Transverse colon (tissue), 4 donors: ENCODE measurements around the gene ADORA3.

Experiments used
- EP300 ChIP-seq: sonication (generic); formaldehyde crosslinking; IDR thresholded peaks from one replicate; pipeline ENCODE4 v1.6.1; 2017; ENCODE audit warnings: antibody characterized with exemption, low read depth
- POLR2A ChIP-seq: fragments of 450-650 bp; IDR thresholded peaks from one replicate; pipeline ENCODE4 v1.6.1; 2016; ENCODE audit warnings: antibody characterized with exemption, mild to moderate bottlenecking, moderate library complexity
- POLR2AphosphoS5 ChIP-seq, 3 donors: sonication (generic); formaldehyde crosslinking; IDR thresholded peaks; one replicate each; pipeline ENCODE4 v1.6.1; 2016; ENCODE audit warnings: antibody characterized with exemption in 3 of 3
- TF ChIP-seq, protein P1 (sequence below), 5 experiments: fragments of 200-600 bp in 3 of 5; fragments of 450-650 bp in 2 of 5; sonication (generic) in 3 of 5; IDR thresholded peaks; 1 replicate in 2 of 5; 2 replicates in 3 of 5; pipeline ENCODE4 v1.5.1; 2016 to 2017; ENCODE audit warnings: antibody characterized with exemption in 5 of 5, inconsistent platforms in 3 of 5, mild to moderate bottlenecking in 2 of 5, moderate library complexity in 1 of 5

DNA sequence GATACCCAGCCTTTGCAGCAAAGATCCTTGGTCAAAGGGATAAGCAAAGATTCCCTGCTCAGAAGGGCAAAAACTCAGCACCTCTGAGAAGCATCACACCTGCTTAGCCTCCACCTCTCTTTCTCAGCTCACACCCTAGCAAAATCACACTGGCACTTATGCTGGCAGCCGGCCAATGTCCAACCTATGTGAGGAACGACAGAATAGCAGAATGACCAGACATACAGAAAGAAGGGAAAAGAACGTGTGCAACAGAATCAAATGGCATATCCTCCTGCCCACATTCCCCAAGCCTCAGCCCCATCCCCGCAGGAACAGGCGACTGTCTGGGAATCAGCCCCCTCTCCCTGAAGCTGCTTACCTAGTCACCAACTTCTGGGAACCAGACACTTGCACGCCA is 664 bp upstream of the ADORA3 start:
- TF ChIP-seq EP300 (no peak), POLR2A (no peak), POLR2AphosphoS5 (IDR thresholded peaks at IDR 0.05) (no peak)
- TF ChIP-seq, protein P1, sequence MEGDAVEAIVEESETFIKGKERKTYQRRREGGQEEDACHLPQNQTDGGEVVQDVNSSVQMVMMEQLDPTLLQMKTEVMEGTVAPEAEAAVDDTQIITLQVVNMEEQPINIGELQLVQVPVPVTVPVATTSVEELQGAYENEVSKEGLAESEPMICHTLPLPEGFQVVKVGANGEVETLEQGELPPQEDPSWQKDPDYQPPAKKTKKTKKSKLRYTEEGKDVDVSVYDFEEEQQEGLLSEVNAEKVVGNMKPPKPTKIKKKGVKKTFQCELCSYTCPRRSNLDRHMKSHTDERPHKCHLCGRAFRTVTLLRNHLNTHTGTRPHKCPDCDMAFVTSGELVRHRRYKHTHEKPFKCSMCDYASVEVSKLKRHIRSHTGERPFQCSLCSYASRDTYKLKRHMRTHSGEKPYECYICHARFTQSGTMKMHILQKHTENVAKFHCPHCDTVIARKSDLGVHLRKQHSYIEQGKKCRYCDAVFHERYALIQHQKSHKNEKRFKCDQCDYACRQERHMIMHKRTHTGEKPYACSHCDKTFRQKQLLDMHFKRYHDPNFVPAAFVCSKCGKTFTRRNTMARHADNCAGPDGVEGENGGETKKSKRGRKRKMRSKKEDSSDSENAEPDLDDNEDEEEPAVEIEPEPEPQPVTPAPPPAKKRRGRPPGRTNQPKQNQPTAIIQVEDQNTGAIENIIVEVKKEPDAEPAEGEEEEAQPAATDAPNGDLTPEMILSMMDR (IDR thresholded peaks at IDR 0.05) = no peak
